SU-DHL-6 (cell line): ENCODE measurements around the gene TOM1L2.

Experiments used
- CTCF ChIP-seq: fragments of 200-600 bp; sonication (generic); IDR thresholded peaks from one replicate; pipeline ENCODE4 v1.5.1; 2017; ENCODE audit warnings: antibody characterized with exemption, mild to moderate bottlenecking, low read length, moderate library complexity; ENCODE audit not compliant: insufficient read depth, poor library complexity, severe bottlenecking
- EZH2phosphoT487 ChIP-seq: fragments of 200-600 bp; sonication (generic), shearing (Covaris generic); conservative IDR thresholded peaks from 2 replicates; pipeline ENCODE4 v1.6.1; 2018; ENCODE audit warnings: mild to moderate bottlenecking, antibody characterized with exemption, low read length, moderate library complexity, mixed read lengths

- TF ChIP-seq CTCF (no peak), EZH2phosphoT487 (no peak)
Measured at GRCh38 chr17:17886226-17886625, 86.0 kb downstream of the TOM1L2 start.
